ENCODE results near the gene CDC6.

Gene CDC6

GRCh38 chr17:40287494-40288369 is at the start of gene CDC6:
Gene CDC6, plus strand, starts transcription at chr17:40287879. Its CDS starts 1,542 bp downstream, at chr17:40289421.
- TF ChIP-seq CTCF (IDR thresholded peaks at IDR 0.05; ENCODE audit: low read depth, low read length) = no peak
- peak; percentile 96 for DNase-seq (ENCODE audit: extremely low read depth, low read depth)

GRCh38 chr17:40241252-40241834 is 46.3 kb upstream of the CDC6 start:
- TF ChIP-seq CTCF (IDR thresholded peaks at IDR 0.05; ENCODE audit: low read depth, low read length) = no peak

GRCh38 chr17:40242774-40243173 is 44.9 kb upstream of the CDC6 start:
- no peak for DNase-seq (ENCODE audit: extremely low read depth, low read depth)
- TF ChIP-seq CTCF (IDR thresholded peaks at IDR 0.05; ENCODE audit: low read depth, low read length) = no peak

More at GRCh38 chr17:40241252-40241834, 46.3 kb upstream of the CDC6 start:
- no peak for DNase-seq (ENCODE audit: extremely low read depth, low read depth)

GRCh38 chr17:40243761-40244160 is 43.9 kb upstream of the CDC6 start:
- no peak for TF ChIP-seq CTCF (IDR thresholded peaks at IDR 0.05; ENCODE audit: low read depth, low read length)
- DNase-seq (ENCODE audit: extremely low read depth, low read depth) = no peak

- DNase-seq (ENCODE audit: extremely low read depth, low read depth) = no peak
- no peak for TF ChIP-seq CTCF (IDR thresholded peaks at IDR 0.05; ENCODE audit: low read depth, low read length)
Measured at GRCh38 chr17:40244255-40244654, 43.4 kb upstream of the CDC6 start.

GRCh38 chr17:40247926-40248495 is 39.7 kb upstream of the CDC6 start:
- DNase-seq (ENCODE audit: extremely low read depth, low read depth) = no peak
- no peak for TF ChIP-seq CTCF (IDR thresholded peaks at IDR 0.05; ENCODE audit: low read depth, low read length)

- no peak for DNase-seq (ENCODE audit: extremely low read depth, low read depth)
- no peak for TF ChIP-seq CTCF (IDR thresholded peaks at IDR 0.05; ENCODE audit: low read depth, low read length)
Measured at GRCh38 chr17:40248507-40248906, 39.2 kb upstream of the CDC6 start.

Measured in AG09319 (cell line).